DMS153 treated with DMSO at 0.1 percent for 48 hours (cell line): Measurements from ENCODE around the gene NME1.

Experiments
- DNase-seq: peaks from one replicate; lab custom pipeline; 2025; ENCODE audit not compliant: unreplicated experiment; lab: John Stamatoyannopoulos, UW

NME1 gene

GRCh38 chr17:51189162-51189561, 35.8 kb downstream of the NME1 start:
- no peak for DNase-seq

- no peak for DNase-seq
Measured at GRCh38 chr17:51189628-51190027, 36.3 kb downstream of the NME1 start.

- no peak for DNase-seq
Measured at GRCh38 chr17:51191895-51192294, 38.5 kb downstream of the NME1 start.

GRCh38 chr17:51197754-51198153, 44.4 kb downstream of the NME1 start:
- no peak for DNase-seq

GRCh38 chr17:51200295-51200694, 46.9 kb downstream of the NME1 start:
- no peak for DNase-seq

GRCh38 chr17:51200846-51201245, 47.5 kb downstream of the NME1 start:
- no peak for DNase-seq

- no peak for DNase-seq
Measured at GRCh38 chr17:51203838-51204237, 50.5 kb downstream of the NME1 start.
